ENCODE data around the gene VWA1. TPM values are rescaled to one million over a fixed set of nuclear protein-coding genes. Genes with fewer than 3 reads are reported as not detected.
A peak's percentile ranks its signal among the peaks of the same experiment; 100 is the strongest.
"Not testable (repeated sequence)": the region's sequence is repeated elsewhere in the genome, so short reads cannot be mapped to it uniquely, and the experiment has no call there.

Gene VWA1
- polyA plus RNA-seq, 2 of the 4 experiments (the other 2 are of a cell fraction), result 4.0 to 5.3 TPM

GRCh38 chr1:1428174-1428573 lies 7.3 kb upstream of the VWA1 start:
- H3K4me3 ChIP-seq, result no peak overlapping the region
- ATAC-seq, result no peak
- ChIA-PET POLR2A (no interaction called here), CTCF (interaction anchor here (1.4 to 2.1 kb wide), 2 partner anchors 9 to 13 kb away, joined by 3 to 12 read pairs; no protein-coding TSS in a partner anchor)
- no peaks in the 10 kb centered on the region for H3K9me3 ChIP-seq
- peaks cover 31% of the 10 kb centered on the region for H3K4me1 ChIP-seq
- H3K4me2 ChIP-seq, result no peak overlapping the region
- WGBS (ENCODE audit: missing lambda C conversion rate), result 83% methylated on average over 5 of the region's 19 CpGs
- FAIRE-seq, result no peak
- DNase-seq (ENCODE audit: low read depth in 1 of 2, low spot score in 1 of 2), result peak in 1 of 2 experiments; percentile 17
- no peak overlapping the region for H3K27ac ChIP-seq
- TF ChIP-seq REST (IDR thresholded peaks at IDR 0.05) (no peak), MYC (IDR thresholded peaks at IDR 0.05; ENCODE audit: borderline replicate concordance, low read length) (no peak), HOXA7 (CRISPR knock-in tag; IDR thresholded peaks at IDR 0.05) (no peak), RARB (CRISPR knock-in tag; IDR thresholded peaks at IDR 0.05) (no peak), ZSCAN20 (CRISPR knock-in tag; IDR thresholded peaks at IDR 0.05) (no peak), TP53 (CRISPR knock-in tag; IDR thresholded peaks at IDR 0.05) (no peak), E2F6 (IDR thresholded peaks at IDR 0.05; ENCODE audit: borderline replicate concordance, low read depth) (no peak), KDM5A (IDR thresholded peaks at IDR 0.05) (no peak), JUN (IDR thresholded peaks at IDR 0.05) (no peak), RAD21 (conservative IDR thresholded peaks at IDR 0.05 in 1 of 2, IDR thresholded peaks at IDR 0.05 in 1 of 2) (no peak), MAZ (IDR thresholded peaks at IDR 0.05; ENCODE audit: borderline replicate concordance, low read depth, low read length) (no peak), ELK1 (IDR thresholded peaks at IDR 0.05; ENCODE audit: low read depth, low read length) (no peak), SREBF2 (IDR thresholded peaks at IDR 0.05) (no peak), POLR2A (IDR thresholded peaks at IDR 0.05; ENCODE audit: low read length) (no peak), ZFP36 (IDR thresholded peaks at IDR 0.05; ENCODE audit: borderline replicate concordance, partially characterized antibody) (no peak), ZC3H11A (IDR thresholded peaks at IDR 0.05) (no peak), CTCF (IDR thresholded peaks at IDR 0.05) (no peak), BHLHE40 (IDR thresholded peaks at IDR 0.05; ENCODE audit: low read depth, low read length) (no peak), CBX2 (IDR thresholded peaks at IDR 0.05; ENCODE audit: borderline replicate concordance, low read depth) (no peak)

- FAIRE-seq, result not testable (repeated sequence)
Observed at GRCh38 chr1:1428967-1429366, 6.5 kb upstream of the VWA1 start.

More at GRCh38 chr1:1428967-1429366, 6.5 kb upstream of the VWA1 start:
- CTCF ChIA-PET, result interaction anchor here (0.7 to 2.1 kb wide), 4 partner anchors 8 to 514 kb away, joined by 3 to 12 read pairs (median 3); no protein-coding TSS in a partner anchor
- POLR2A ChIA-PET, result interaction anchor here (1.0 kb wide), 1 partner anchor 21 kb away, joined by 3 read pairs; no protein-coding TSS in a partner anchor
- H3K4me2 ChIP-seq; DNase-seq (ENCODE audit: low read depth in 1 of 2, low spot score in 1 of 2); H3K9me3 ChIP-seq; ATAC-seq; H3K27ac ChIP-seq; H3K4me3 ChIP-seq: not testable (repeated sequence)
- WGBS (ENCODE audit: missing lambda C conversion rate), result 94% methylated on average over 4 of the region's 6 CpGs
- H3K4me1 ChIP-seq, result peaks cover 39% of the 10 kb centered on the region
